H1 (cell line): ENCODE results near the gene TEX44. TPM values are rescaled to one million over a fixed set of nuclear protein-coding genes. Genes with fewer than 3 reads are reported as not detected.

Experiments used
- CTCF ChIA-PET: fragments of 300-600 bp; sonication (Branson Sonifier 250); formaldehyde crosslinking; loops from one replicate; lab custom pipeline; 2021; ENCODE audit not compliant: partially characterized antibody; lab: Charles Lee
- POLR2A ChIA-PET: fragments of 300-600 bp; sonication (Branson Sonifier 250); formaldehyde crosslinking; loops from one replicate; lab custom pipeline; 2021; ENCODE audit warnings: inconsistent platforms; ENCODE audit not compliant: partially characterized antibody; lab: Charles Lee
- DNase-seq, 2 experiments: peaks; one replicate each; pipeline versions ENCODE4 v3.0.0 to v3.0.0-alpha.2; 2010 to 2022; ENCODE audit warnings: low spot score in 2 of 2, low read depth in 1 of 2, mixed read lengths in 1 of 2
- FAIRE-seq: peaks from 2 replicates; lab custom pipeline; 2011; peaks lifted over from hg19 to GRCh38; lab: Jason Lieb, UNC
- H2AFZ ChIP-seq: 2 replicates; pipeline ENCODE4 v1.8.1; 2012; ENCODE audit warnings: low read length, inconsistent platforms
- H2AK5ac ChIP-seq: 2 replicates; pipeline ENCODE4 v1.6.1; 2013; ENCODE audit warnings: low read depth, low read length
- H2BK120ac ChIP-seq: replicated peaks from 2 replicates; pipeline ENCODE3; 2013; ENCODE audit warnings: low read depth, low read length, inconsistent platforms
- H2BK12ac ChIP-seq: 2 replicates; pipeline ENCODE4 v1.6.1; 2013; ENCODE audit warnings: low read depth, low read length
- H2BK15ac ChIP-seq: 2 replicates; pipeline ENCODE4 v1.6.1; 2013; ENCODE audit warnings: low read length
- H2BK20ac ChIP-seq: 2 replicates; pipeline ENCODE4 v1.6.1; 2013; ENCODE audit warnings: low read length
- H2BK5ac ChIP-seq: 2 replicates; pipeline ENCODE4 v1.6.1; 2013; ENCODE audit warnings: low read depth, low read length
- H3K14ac ChIP-seq: 2 replicates; pipeline ENCODE4 v1.6.1; 2013; ENCODE audit warnings: inconsistent platforms; ENCODE audit not compliant: insufficient read length
- H3K18ac ChIP-seq: 2 replicates; pipeline ENCODE4 v1.6.1; 2013; ENCODE audit warnings: low read length; ENCODE audit errors: extremely low read depth
- H3K23ac ChIP-seq: 2 replicates; pipeline ENCODE4 v1.6.1; 2013; ENCODE audit warnings: inconsistent platforms; ENCODE audit not compliant: insufficient read length
- H3K23me2 ChIP-seq: 2 replicates; pipeline ENCODE4 v1.6.1; 2013; ENCODE audit warnings: low read depth, low read length
- H3K27ac ChIP-seq: 2 replicates; pipeline ENCODE4 v1.6.1; 2011; ENCODE audit warnings: low read depth, low read length, inconsistent platforms
- H3K27me3 ChIP-seq, 4 experiments: replicated peaks in 1 of 4; 1 replicate in 1 of 4; 2 replicates in 3 of 4; pipeline versions ENCODE4 v1.6.1 to v1.8.1; 2011 to 2013; ENCODE audit warnings: low read length in 3 of 4, mild to moderate bottlenecking in 3 of 4, inconsistent platforms in 2 of 4, mixed read lengths in 2 of 4, moderate library complexity in 1 of 4; ENCODE audit not compliant: control insufficient read depth in 3 of 4, insufficient read depth in 3 of 4; ENCODE audit errors: extremely low read depth in 1 of 4
- H3K36me3 ChIP-seq, 4 experiments: 2 replicates each; pipeline versions ENCODE4 v1.6.1 to v1.8.1; 2011 to 2013; ENCODE audit warnings: mild to moderate bottlenecking in 4 of 4, low read length in 3 of 4, moderate library complexity in 2 of 4, control low read depth in 1 of 4, inconsistent platforms in 1 of 4; ENCODE audit not compliant: insufficient read depth in 4 of 4, control insufficient read depth in 2 of 4
- H3K4ac ChIP-seq: replicated peaks from 2 replicates; pipeline ENCODE3; 2013; ENCODE audit warnings: low read length, low read depth, mixed read lengths, inconsistent platforms; ENCODE audit not compliant: insufficient read length
- H3K4me1 ChIP-seq, 4 experiments: replicated peaks in 1 of 4; 1 replicate in 1 of 4; 2 replicates in 3 of 4; pipeline versions ENCODE4 v1.6.1 to v1.8.1; 2011 to 2013; ENCODE audit warnings: low read length in 3 of 4, inconsistent platforms in 2 of 4, mixed read lengths in 1 of 4; ENCODE audit not compliant: insufficient read depth in 4 of 4, control insufficient read depth in 3 of 4
- H3K4me2 ChIP-seq, 2 experiments: 2 replicates each; pipeline versions ENCODE4 v1.6.1 to v1.8.1; 2011 to 2013; ENCODE audit warnings: low read depth in 2 of 2, low read length in 2 of 2, control low read depth in 1 of 2, inconsistent platforms in 1 of 2, mild to moderate bottlenecking in 1 of 2; ENCODE audit not compliant: insufficient read depth in 1 of 2
- H3K4me3 ChIP-seq, 4 experiments: fragments of 200-600, 300-600 bp in 1 of 4; sonication (generic), shearing (Covaris generic), sonication (Bioruptor Twin) in 1 of 4; 2 replicates each; pipeline versions ENCODE4 v1.5.1 to v1.8.1; 2011 to 2016; ENCODE audit warnings: low read length in 4 of 4, low read depth in 3 of 4, control low read depth in 2 of 4, inconsistent platforms in 2 of 4, mild to moderate bottlenecking in 2 of 4, mixed read lengths in 1 of 4, moderate library complexity in 1 of 4; ENCODE audit not compliant: insufficient read depth in 2 of 4; ENCODE audit errors: extremely low read depth in 1 of 4
- H3K56ac ChIP-seq: replicated peaks from 2 replicates; pipeline ENCODE3; 2013; ENCODE audit warnings: low read depth, mild to moderate bottlenecking, mixed read lengths, low read length, inconsistent platforms; ENCODE audit not compliant: insufficient read length
- H3K79me1 ChIP-seq: 2 replicates; pipeline ENCODE4 v1.6.1; 2013; ENCODE audit warnings: low read depth, low read length, control low read depth
- H3K79me2 ChIP-seq, 2 experiments: 2 replicates each; pipeline versions ENCODE4 v1.6.1 to v1.8.1; 2012 to 2013; ENCODE audit warnings: low read length in 2 of 2, mild to moderate bottlenecking in 2 of 2, inconsistent platforms in 1 of 2; ENCODE audit not compliant: insufficient read depth in 2 of 2, control insufficient read depth in 1 of 2
- H3K9ac ChIP-seq, 4 experiments: replicated peaks in 1 of 4; 1 replicate in 1 of 4; 2 replicates in 3 of 4; pipeline versions ENCODE4 v1.6.1 to v1.8.1; 2011 to 2013; ENCODE audit warnings: low read depth in 3 of 4, low read length in 3 of 4, control low read depth in 2 of 4, mild to moderate bottlenecking in 2 of 4, moderate library complexity in 2 of 4, inconsistent platforms in 1 of 4; ENCODE audit errors: extremely low read depth in 1 of 4
- H3K9me3 ChIP-seq, 2 experiments: 2 replicates each; pipeline versions ENCODE4 v1.6.1 to v1.8.1; 2012 to 2013; ENCODE audit warnings: mild to moderate bottlenecking in 2 of 2, moderate library complexity in 2 of 2, control low read depth in 1 of 2, inconsistent platforms in 1 of 2, low read depth in 1 of 2, low read length in 1 of 2, mixed read lengths in 1 of 2; ENCODE audit not compliant: insufficient read depth in 2 of 2
- H4K20me1 ChIP-seq, 2 experiments: replicated peaks in 1 of 2; 2 replicates each; pipeline versions ENCODE3 to v1.8.1; 2011 to 2013; ENCODE audit warnings: inconsistent platforms in 2 of 2, low read length in 2 of 2, mild to moderate bottlenecking in 1 of 2; ENCODE audit not compliant: insufficient read depth in 2 of 2, control insufficient read depth in 1 of 2
- H4K5ac ChIP-seq: 2 replicates; pipeline ENCODE4 v1.6.1; 2013; ENCODE audit warnings: low read length, low read depth, mixed read lengths, inconsistent platforms; ENCODE audit not compliant: insufficient read length
- H4K8ac ChIP-seq: 2 replicates; pipeline ENCODE4 v1.8.0; 2013; ENCODE audit warnings: mild to moderate bottlenecking, moderate library complexity, low read length, inconsistent platforms; ENCODE audit not compliant: insufficient read depth; ENCODE audit errors: extremely low read depth
- H4K91ac ChIP-seq: replicated peaks from 2 replicates; pipeline ENCODE3; 2013; ENCODE audit warnings: low read length, mixed read lengths, inconsistent platforms; ENCODE audit not compliant: insufficient read length
- ASH2L ChIP-seq: fragments of 200-600, 300-600 bp; sonication (generic); IDR thresholded peaks from one replicate; pipeline ENCODE4 v1.7.1; 2017; ENCODE audit warnings: low read length
- ATF2 ChIP-seq: IDR thresholded peaks from 2 replicates; pipeline ENCODE4 v1.6.1; 2012; ENCODE audit warnings: low read length, inconsistent platforms
- CREB1 ChIP-seq: IDR thresholded peaks from 2 replicates; pipeline ENCODE4 v1.6.1; 2012; ENCODE audit warnings: inconsistent platforms
- CTCF ChIP-seq, 3 experiments: IDR thresholded peaks; 1 replicate in 2 of 3; 2 replicates in 1 of 3; pipeline versions ENCODE4 v1.5.1 to v1.6.1; 2011; ENCODE audit warnings: low read length in 3 of 3, mild to moderate bottlenecking in 3 of 3, inconsistent platforms in 2 of 3, low read depth in 1 of 3, moderate library complexity in 1 of 3; ENCODE audit not compliant: insufficient read depth in 1 of 3; ENCODE audit errors: control extremely low read depth in 1 of 3
- POU5F1 ChIP-seq: IDR thresholded peaks from 2 replicates; pipeline ENCODE4 v1.6.1; 2011; ENCODE audit warnings: low read depth, mild to moderate bottlenecking, low read length, moderate library complexity
- TAF1 ChIP-seq: IDR thresholded peaks from 2 replicates; pipeline ENCODE4 v1.6.1; 2011; ENCODE audit warnings: mild to moderate bottlenecking, low read depth, low read length
- TAF7 ChIP-seq: optimal IDR thresholded peaks from 2 replicates; pipeline ENCODE3; 2011; ENCODE audit warnings: low read depth, mild to moderate bottlenecking, inconsistent platforms, low read length, moderate library complexity, borderline replicate concordance
- WGBS, 2 experiments: shearing (Covaris generic) in 1 of 2; methylation state at CpG; one replicate each; pipeline versions ENCODE4 v1.1.6 to v1.1.7; 2013 to 2015; ENCODE audit warnings: low lambda C conversion rate in 2 of 2, mixed read lengths in 2 of 2, inconsistent platforms in 1 of 2, low coverage in 1 of 2, missing lambda C conversion rate in 1 of 2; ENCODE audit not compliant: insufficient replicate concordance in 2 of 2, insufficient coverage in 1 of 2, insufficient read length in 1 of 2; ENCODE audit errors: extremely low coverage in 1 of 2, missing lambda C conversion rate in 1 of 2; 5-methylcytosine and 5-hydroxymethylcytosine counted together
- polyA plus RNA-seq, 7 experiments: library from polyadenylated mRNA; depleted of rRNA in 3 of 7; stranded (reverse) in 5 of 7; unstranded in 2 of 7; fragments of >200 nt in 5 of 7; fragments of 200-250 nt in 2 of 7; gene quantifications; 1 replicate in 5 of 7; 2 replicates in 1 of 7; 4 replicates in 1 of 7; pipeline versions ENCODE4 v1.2.1 to v1.2.3, GENCODE V29; 2011 to 2013; ENCODE audit warnings: missing spikeins in 2 of 7, mixed read lengths in 2 of 7
- total RNA-seq: library from RNA; stranded (reverse); fragmentation: NEBNext Ultra II Directional; extraction: Animal tissue kit (Norgen Biotek cat#: 25700); gene quantifications from 2 replicates; pipeline ENCODE4 v1.2.1, GENCODE V29; 2021

The TEX44 gene
- total and polyA plus RNA-seq, 2 of the 8 experiments (the other 6 are each of a cell fraction or from before 2014, with no cell fraction given) = not detected

GRCh38 chr2:231615058-231615671, 22.5 kb downstream of the TEX44 start:
- H3K4ac ChIP-seq = peak overlapping the region; percentile 76
- 26% methylated on average over 22 of the region's 31 CpGs; no CpG with 5 or more reads in 1 of the 2 experiments for WGBS, 2 experiments
- no peaks in the 10 kb centered on the region for H3K9me3 ChIP-seq
- H3K79me1 ChIP-seq = no peaks in the 10 kb centered on the region; the same call in 1 of the 2 replicates
- H2AK5ac ChIP-seq = peak overlapping the region; percentile 89
- H4K8ac ChIP-seq = peak overlapping the region; percentile 98
- peak overlapping the region; percentile 88 to 96 for H3K4me2 ChIP-seq
- H3K27me3 ChIP-seq = no peaks in the 10 kb centered on the region
- peak overlapping the region; percentile 98 for H2BK12ac ChIP-seq
- peak overlapping the region; percentile 99 for H3K18ac ChIP-seq
- H3K56ac ChIP-seq = peak overlapping the region; percentile 92
- peak overlapping the region; percentile 35; the same call in 1 of the 2 replicates for H2AFZ ChIP-seq
- peaks cover 8% of the 10 kb centered on the region for H3K23me2 ChIP-seq
- ChIA-PET POLR2A (interaction anchor here (1.0 to 16.4 kb wide), 24 partner anchors 10 to 151 kb away, joined by 3 to 223 read pairs (median 8); partner anchors contain the start of genes NCL and PTMA), CTCF (interaction anchor here (0.7 to 12.6 kb wide), 15 partner anchors 10 to 102 kb away, joined by 3 to 513 read pairs (median 12); partner anchors contain the start of gene PTMA)
- peak overlapping the region; percentile 70 for H2BK120ac ChIP-seq
- peak in 1 of 2 experiments; percentile 71 for DNase-seq
- peak overlapping the region; percentile 99 for H2BK5ac ChIP-seq
- FAIRE-seq = no peak
- no peak overlapping the region for H3K23ac ChIP-seq
- H3K4me1 ChIP-seq = peaks cover 9 to 33% (median 33%) of the 10 kb centered on the region in 4 experiments
- H3K9ac ChIP-seq = peak overlapping the region; percentile 50 to 93 (median 86)
- no peaks in the 10 kb centered on the region for H3K36me3 ChIP-seq
- H3K27ac ChIP-seq = peak overlapping the region; percentile 99
- no peaks in the 10 kb centered on the region for H3K79me2 ChIP-seq
- H2BK20ac ChIP-seq = 0 out of 2 replicates have a peak overlapping the region, but pooled peaks have one; percentile 32
- H3K4me3 ChIP-seq = peak overlapping the region; percentile 38 to 68 (median 44)
- peak overlapping the region; percentile 99 for H4K91ac ChIP-seq
- no peaks in the 10 kb centered on the region for H4K20me1 ChIP-seq
- H2BK15ac ChIP-seq = peak overlapping the region; percentile 37; the same call in 1 of the 2 replicates
- H3K14ac ChIP-seq = no peak overlapping the region
- peak overlapping the region; percentile 98 for H4K5ac ChIP-seq
- TF ChIP-seq TAF7 (no peak), ATF2 (0 out of 2 replicates have a peak, but pooled peaks have one; percentile 7), POU5F1 (no peak), ASH2L (peak; percentile 69), TAF1 (peak; percentile 29; the same call in 1 of the 2 replicates), CREB1 (0 out of 2 replicates have a peak, but pooled peaks have one; percentile 5), CTCF (IDR thresholded peaks at IDR 0.05; ENCODE audit: control extremely low read depth in 1 of 3, insufficient read depth in 1 of 3, low read depth in 1 of 3, low read length in 3 of 3) (peak in 1 of 3 experiments; percentile 0; a peak in 1 of 4 replicates)
